ENCODE data around the gene RPS5.
"Not testable (repeated sequence)": the region's sequence is repeated elsewhere in the genome, so short reads cannot be mapped to it uniquely, and the experiment has no call there.

The RPS5 gene

DNA sequence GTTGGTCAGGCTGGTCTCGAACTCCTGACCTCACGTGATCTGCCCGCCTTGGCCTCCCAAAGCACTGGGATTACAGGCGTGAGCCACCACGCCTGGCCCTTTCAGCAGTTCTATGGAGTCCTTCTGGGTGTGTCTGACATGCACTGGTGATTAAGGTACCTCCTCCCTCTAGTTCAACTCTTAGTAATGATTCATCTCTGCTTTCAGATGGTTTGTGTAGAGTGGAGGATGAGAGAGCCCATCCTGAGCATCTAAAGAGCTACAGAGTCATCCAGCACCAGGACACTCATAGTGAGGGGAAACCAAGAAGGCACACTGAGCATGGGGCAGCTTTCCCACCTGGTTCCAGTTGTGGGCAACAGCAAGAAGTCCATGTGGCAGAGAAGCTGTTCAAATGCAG lies 29.5 kb downstream of the RPS5 start:
- H3K4me3 ChIP-seq (ENCODE audit: low read length), result no peak overlapping the region
- TF ChIP-seq, protein P1, sequence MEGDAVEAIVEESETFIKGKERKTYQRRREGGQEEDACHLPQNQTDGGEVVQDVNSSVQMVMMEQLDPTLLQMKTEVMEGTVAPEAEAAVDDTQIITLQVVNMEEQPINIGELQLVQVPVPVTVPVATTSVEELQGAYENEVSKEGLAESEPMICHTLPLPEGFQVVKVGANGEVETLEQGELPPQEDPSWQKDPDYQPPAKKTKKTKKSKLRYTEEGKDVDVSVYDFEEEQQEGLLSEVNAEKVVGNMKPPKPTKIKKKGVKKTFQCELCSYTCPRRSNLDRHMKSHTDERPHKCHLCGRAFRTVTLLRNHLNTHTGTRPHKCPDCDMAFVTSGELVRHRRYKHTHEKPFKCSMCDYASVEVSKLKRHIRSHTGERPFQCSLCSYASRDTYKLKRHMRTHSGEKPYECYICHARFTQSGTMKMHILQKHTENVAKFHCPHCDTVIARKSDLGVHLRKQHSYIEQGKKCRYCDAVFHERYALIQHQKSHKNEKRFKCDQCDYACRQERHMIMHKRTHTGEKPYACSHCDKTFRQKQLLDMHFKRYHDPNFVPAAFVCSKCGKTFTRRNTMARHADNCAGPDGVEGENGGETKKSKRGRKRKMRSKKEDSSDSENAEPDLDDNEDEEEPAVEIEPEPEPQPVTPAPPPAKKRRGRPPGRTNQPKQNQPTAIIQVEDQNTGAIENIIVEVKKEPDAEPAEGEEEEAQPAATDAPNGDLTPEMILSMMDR (conservative IDR thresholded peaks at IDR 0.05; ENCODE audit: low read depth, low read length), result no peak

DNA sequence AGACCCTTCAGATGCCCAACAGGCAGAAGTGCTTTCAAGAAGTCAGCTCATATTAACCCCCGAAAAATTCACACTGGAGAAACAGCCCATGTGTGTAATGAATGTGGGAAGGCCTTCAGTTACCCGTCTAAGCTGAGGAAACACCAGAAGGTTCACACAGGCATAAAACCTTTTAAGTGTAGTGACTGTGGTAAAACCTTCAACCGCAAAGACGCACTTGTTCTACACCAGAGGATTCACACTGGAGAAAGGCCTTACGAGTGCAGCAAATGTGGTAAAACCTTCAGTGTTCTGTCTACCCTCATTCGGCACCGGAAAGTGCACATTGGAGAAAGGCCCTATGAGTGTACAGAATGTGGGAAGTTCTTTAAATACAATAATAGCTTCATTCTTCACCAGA lies 30.0 kb downstream of the RPS5 start:
- no peak for DNase-seq (ENCODE audit: low read depth)
- no peak overlapping the region for H3K4me3 ChIP-seq (ENCODE audit: low read length)
- TF ChIP-seq, protein P1 (conservative IDR thresholded peaks at IDR 0.05; ENCODE audit: low read depth, low read length), result no peak

More for the DNA sequence above, 29.5 kb downstream of the RPS5 start:
- no peak for DNase-seq (ENCODE audit: low read depth)

DNA sequence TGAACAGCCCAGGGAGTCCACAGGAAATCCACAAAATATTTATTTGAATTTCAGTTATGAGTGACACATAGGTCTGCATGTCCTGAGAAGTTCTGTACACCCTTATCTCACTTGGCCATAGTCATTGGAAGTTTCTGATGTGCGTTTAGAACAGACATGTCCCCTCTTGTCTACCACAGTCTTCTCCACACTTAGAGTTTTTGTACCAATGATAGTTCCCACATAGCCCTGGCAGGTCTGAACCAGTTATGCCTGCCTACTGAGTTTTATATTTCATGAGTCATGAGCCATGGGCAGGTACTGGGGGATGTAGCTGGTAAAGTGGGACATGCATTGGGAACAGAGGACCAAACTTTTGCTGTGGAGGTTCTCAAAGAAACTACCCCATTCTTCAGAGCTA lies 41.5 kb downstream of the RPS5 start:
- DNase-seq (ENCODE audit: low read depth), result no peak
- TF ChIP-seq, protein P1 (conservative IDR thresholded peaks at IDR 0.05; ENCODE audit: low read depth, low read length), result no peak
- H3K4me3 ChIP-seq (ENCODE audit: low read length), result no peak overlapping the region

DNA sequence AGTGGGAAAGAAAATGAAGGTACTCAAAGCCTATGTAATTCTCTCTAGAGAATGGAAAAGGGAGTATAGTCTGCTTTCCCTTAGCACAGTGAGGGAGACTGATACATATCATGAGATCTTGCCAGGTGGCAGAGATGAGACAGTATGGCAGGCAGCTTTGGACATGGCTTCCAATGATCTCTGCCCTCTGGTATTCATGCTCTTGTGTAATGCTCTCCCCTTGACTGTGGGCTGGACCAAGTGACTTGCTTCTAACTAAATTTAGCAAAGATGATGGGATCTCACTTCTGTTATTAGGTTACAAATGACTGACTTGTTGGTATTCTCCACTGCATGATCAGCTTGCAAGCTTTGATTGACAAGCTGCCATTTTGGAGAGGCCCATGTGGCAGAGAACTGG lies 42.7 kb downstream of the RPS5 start:
- TF ChIP-seq, protein P1 (conservative IDR thresholded peaks at IDR 0.05; ENCODE audit: low read depth, low read length), result no peak
- DNase-seq (ENCODE audit: low read depth), result no peak

DNA sequence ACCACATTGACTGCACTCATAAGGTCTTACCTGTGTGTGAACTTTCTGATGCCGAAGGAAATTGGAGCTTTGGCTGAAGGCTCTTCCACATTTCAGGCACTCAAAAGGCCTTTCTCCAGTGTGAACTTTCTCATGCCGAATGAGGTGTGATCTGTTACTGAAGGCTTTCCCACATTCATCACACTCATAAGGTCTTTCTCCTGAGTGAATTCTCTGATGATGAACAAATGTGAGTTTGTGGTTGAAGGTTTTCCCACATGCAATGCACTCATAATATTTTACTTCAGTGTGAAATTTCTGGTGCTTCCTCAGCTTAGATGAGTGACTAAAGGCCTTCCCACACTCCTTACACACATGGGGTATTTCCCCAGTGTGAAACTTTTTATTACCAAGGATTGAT lies 47.1 kb downstream of the RPS5 start:
- TF ChIP-seq, protein P1 (conservative IDR thresholded peaks at IDR 0.05; ENCODE audit: low read depth, low read length), result no peak
- H3K4me3 ChIP-seq (ENCODE audit: low read length), result no peak overlapping the region
- no peak for DNase-seq (ENCODE audit: low read depth)

More for the DNA sequence above, 42.7 kb downstream of the RPS5 start:
- H3K4me3 ChIP-seq (ENCODE audit: low read length), result no peak overlapping the region

DNA sequence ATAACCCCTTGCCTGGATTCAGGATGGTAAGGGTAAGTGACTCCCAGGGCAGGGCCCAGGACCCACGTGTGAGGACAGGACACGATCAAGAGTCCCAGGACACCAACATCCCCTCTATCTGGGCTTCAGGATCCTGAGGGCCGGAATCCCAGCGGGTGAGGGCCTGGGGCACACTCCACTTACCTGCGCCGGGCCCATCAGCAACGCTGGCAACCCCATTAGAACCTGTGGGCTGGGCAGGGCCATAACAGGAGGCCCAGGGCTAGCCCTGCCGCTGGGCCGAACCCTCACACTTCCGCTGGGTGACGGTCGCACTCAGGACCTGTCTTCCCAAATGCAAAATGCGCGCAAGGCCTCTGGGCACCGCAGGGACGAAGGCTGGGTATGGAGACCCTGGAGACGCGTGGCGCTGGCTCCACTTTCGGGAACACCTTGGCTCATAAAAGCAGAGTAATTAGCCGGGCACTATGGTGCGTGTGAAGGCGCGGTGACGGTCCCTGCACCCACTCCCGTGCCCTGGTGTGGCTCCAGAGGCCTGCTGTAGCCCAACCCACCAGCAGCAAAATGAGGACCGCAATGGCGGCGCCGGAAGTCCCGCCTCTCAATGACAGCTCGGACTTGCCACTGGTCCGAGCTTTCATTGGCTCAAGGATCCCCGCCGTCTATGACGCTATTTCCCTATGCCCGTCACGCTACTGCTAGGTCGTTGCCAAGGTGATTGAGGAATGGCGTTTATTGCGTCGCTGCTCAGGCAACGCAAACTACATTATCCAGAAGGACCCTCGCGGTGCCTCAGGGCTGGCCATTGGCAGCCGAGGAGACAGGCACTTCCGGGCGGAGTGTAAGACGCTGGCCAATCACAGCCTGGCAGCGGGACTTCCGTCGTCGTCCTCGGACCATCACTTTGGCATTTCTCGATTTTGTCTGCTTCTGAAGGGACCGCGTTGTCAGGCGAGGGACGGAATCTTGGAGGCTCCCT lies 52.8 kb downstream of the RPS5 start, which contains the start of gene ZNF132:
ZNF132 (minus strand) TSS at position 578 of the 979 bp plus-strand sequence; CDS start at position 246, 332 bp downstream.
- TF ChIP-seq, protein P1 (conservative IDR thresholded peaks at IDR 0.05; ENCODE audit: low read depth, low read length), result no peak
- peak; percentile 98 for DNase-seq (ENCODE audit: low read depth)
- H3K4me3 ChIP-seq (ENCODE audit: low read length), result peak within 1 kb of the TSS; percentile 62

DNA sequence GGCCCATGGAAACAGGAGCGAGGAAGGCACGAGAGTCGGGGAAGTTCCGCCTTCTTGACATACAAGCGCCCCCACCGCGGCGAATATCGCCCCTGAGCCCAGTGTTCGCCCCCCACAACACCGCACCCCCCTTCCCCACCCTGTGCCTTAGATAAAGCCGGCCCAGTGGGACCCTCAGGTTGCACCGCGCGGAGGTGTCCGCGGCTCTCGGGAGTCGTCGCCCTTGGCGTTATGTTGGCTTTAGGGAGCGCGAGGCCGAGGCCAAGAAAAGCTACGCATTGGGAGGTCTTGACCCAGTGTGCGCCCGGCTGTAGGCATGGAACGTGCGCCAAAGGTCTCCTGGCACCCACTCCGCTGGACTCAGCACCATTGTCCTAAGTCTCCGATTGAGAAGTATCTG lies 53.5 kb downstream of the RPS5 start:
- TF ChIP-seq, protein P1 (conservative IDR thresholded peaks at IDR 0.05; ENCODE audit: low read depth, low read length), result no peak
- H3K4me3 ChIP-seq (ENCODE audit: low read length), result peak overlapping the region; percentile 62
- DNase-seq (ENCODE audit: low read depth), result no peak

DNA sequence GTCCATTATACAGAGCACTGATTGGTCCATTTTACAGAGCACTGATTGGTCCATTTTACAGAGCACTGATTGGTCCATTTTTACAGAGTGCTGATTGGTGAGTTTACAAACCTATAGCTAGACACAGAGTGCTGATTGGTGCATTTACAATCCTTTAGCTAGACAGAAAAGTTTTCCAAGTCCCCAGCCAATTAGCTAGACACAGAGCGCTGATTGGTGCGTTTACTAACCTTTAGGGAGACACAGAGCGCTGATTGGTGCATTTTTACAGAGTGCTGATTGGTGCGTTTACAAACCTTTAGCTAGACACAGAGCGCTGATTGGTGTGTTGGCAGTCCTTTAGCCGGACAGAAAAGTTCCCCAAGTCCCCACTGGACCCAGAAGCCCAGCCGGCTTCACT lies 55.9 kb downstream of the RPS5 start:
- not testable (repeated sequence) for DNase-seq (ENCODE audit: low read depth); H3K4me3 ChIP-seq (ENCODE audit: low read length)
